Measurements from ENCODE around the gene TNNI3K. TPM values are rescaled to one million over a fixed set of nuclear protein-coding genes. Genes with fewer than 3 reads are reported as not detected.

Gene TNNI3K
- total RNA-seq, 2 experiments from 2014 or later = 0.37 to 0.59 TPM

GRCh38 chr1:74455390-74455789, 220.2 kb downstream of the TNNI3K start:
- Mint-ChIP-seq H3K4me1 (no peaks in the 10 kb centered on the region), H3K27ac (no peak overlapping the region), H3K27me3 (no peaks in the 10 kb centered on the region), H3K36me3 (ENCODE audit: low read depth) (no peaks in the 10 kb centered on the region), H3K4me3 (no peak overlapping the region), H3K9me3 (ENCODE audit: low read depth) (no peaks in the 10 kb centered on the region)
- intact Hi-C loops (cut with DNase I, micrococcal nuclease) = no loop called here
- ChIA-PET POLR2A (no interaction called here), CTCF (no interaction called here)
- DNase-seq (no peak), ATAC-seq (no peak)

- CTCF ChIA-PET = interaction anchor here (0.9 to 1.3 kb wide), 2 partner anchors 31 to 232 kb away, joined by 3 read pairs; no protein-coding TSS in a partner anchor
- Mint-ChIP-seq H3K4me3 (no peak overlapping the region), H3K27me3 (no peaks in the 10 kb centered on the region), H3K27ac (no peak overlapping the region), H3K36me3 (ENCODE audit: low read depth) (no peaks in the 10 kb centered on the region), H3K4me1 (no peaks in the 10 kb centered on the region), H3K9me3 (ENCODE audit: low read depth) (no peaks in the 10 kb centered on the region)
- POLR2A ChIA-PET = no interaction called here
- intact Hi-C loops (cut with DNase I, micrococcal nuclease) = no loop called here
- ATAC-seq (no peak), DNase-seq (no peak)
These were observed 222.1 kb downstream of the TNNI3K start for GRCh38 chr1:74457253-74457652.

GRCh38 chr1:74463333-74463988, 228.3 kb downstream of the TNNI3K start:
- no peak overlapping the region for H3K27ac Mint-ChIP-seq
- POLR2A ChIA-PET = no interaction called here
- no peak overlapping the region for H3K4me3 Mint-ChIP-seq
- no peaks in the 10 kb centered on the region for H3K4me1 Mint-ChIP-seq
- no peak for DNase-seq
- no peaks in the 10 kb centered on the region for H3K27me3 Mint-ChIP-seq
- H3K36me3 Mint-ChIP-seq (ENCODE audit: low read depth) = no peaks in the 10 kb centered on the region
- H3K9me3 Mint-ChIP-seq (ENCODE audit: low read depth) = no peaks in the 10 kb centered on the region
- ATAC-seq = peak; percentile 33
- CTCF ChIA-PET = interaction anchor here (1.4 kb wide), 1 partner anchor 226 kb away, joined by 4 read pairs; no protein-coding TSS in a partner anchor
- intact Hi-C loops (cut with DNase I, micrococcal nuclease) = no loop called here

- Mint-ChIP-seq H3K36me3 (ENCODE audit: low read depth) (no peaks in the 10 kb centered on the region), H3K27me3 (no peaks in the 10 kb centered on the region), H3K4me3 (no peak overlapping the region), H3K27ac (no peak overlapping the region), H3K9me3 (ENCODE audit: low read depth) (no peaks in the 10 kb centered on the region), H3K4me1 (no peaks in the 10 kb centered on the region)
- DNase-seq = no peak
- intact Hi-C loops (cut with DNase I, micrococcal nuclease) = no loop called here
- no peak for ATAC-seq
- POLR2A ChIA-PET = no interaction called here
- CTCF ChIA-PET = no interaction called here
These were observed 228.8 kb downstream of the TNNI3K start for GRCh38 chr1:74464037-74464436.

GRCh38 chr1:74465193-74465681, 230.1 kb downstream of the TNNI3K start:
- POLR2A ChIA-PET = no interaction called here
- H3K27ac Mint-ChIP-seq = no peak overlapping the region
- CTCF ChIA-PET = interaction anchor here (0.6 kb wide), 1 partner anchor 130 kb away, joined by 3 read pairs; no protein-coding TSS in a partner anchor
- ATAC-seq (no peak), DNase-seq (no peak)
- no peaks in the 10 kb centered on the region for H3K36me3 Mint-ChIP-seq (ENCODE audit: low read depth)
- no peaks in the 10 kb centered on the region for H3K9me3 Mint-ChIP-seq (ENCODE audit: low read depth)
- intact Hi-C loops (cut with DNase I, micrococcal nuclease) = no loop called here
- no peaks in the 10 kb centered on the region for H3K4me1 Mint-ChIP-seq
- H3K27me3 Mint-ChIP-seq = no peaks in the 10 kb centered on the region
- no peak overlapping the region for H3K4me3 Mint-ChIP-seq

- intact Hi-C loops (cut with DNase I, micrococcal nuclease) = no loop called here
These were observed 232.7 kb downstream of the TNNI3K start for GRCh38 chr1:74467786-74468377.

GRCh38 chr1:74468982-74469603, 233.9 kb downstream of the TNNI3K start:
- DNase-seq = no peak
- no peaks in the 10 kb centered on the region for H3K9me3 Mint-ChIP-seq (ENCODE audit: low read depth)
- ChIA-PET CTCF (interaction anchor here (0.9 to 1.0 kb wide), 2 partner anchors 9 to 34 kb away, joined by 3 read pairs; no protein-coding TSS in a partner anchor), POLR2A (no interaction called here)
- no peaks in the 10 kb centered on the region for H3K36me3 Mint-ChIP-seq (ENCODE audit: low read depth)
- ATAC-seq = no peak
- no peak overlapping the region for H3K27ac Mint-ChIP-seq
- H3K4me1 Mint-ChIP-seq = no peaks in the 10 kb centered on the region
- no peak overlapping the region for H3K4me3 Mint-ChIP-seq
- intact Hi-C loops (cut with DNase I, micrococcal nuclease) = loop anchor here in 1 of 2 experiments (1.0 kb wide), 1 partner anchor 629 kb away; no protein-coding TSS in a partner anchor
- peaks cover 2% of the 10 kb centered on the region for H3K27me3 Mint-ChIP-seq

More at GRCh38 chr1:74467786-74468377, 232.7 kb downstream of the TNNI3K start:
- ChIA-PET CTCF (interaction anchor here (0.6 kb wide), 1 partner anchor 337 kb away, joined by 3 read pairs; no protein-coding TSS in a partner anchor), POLR2A (no interaction called here)
- ATAC-seq (no peak), DNase-seq (no peak)
- Mint-ChIP-seq H3K4me1 (no peaks in the 10 kb centered on the region), H3K9me3 (ENCODE audit: low read depth) (no peaks in the 10 kb centered on the region), H3K27ac (no peak overlapping the region), H3K4me3 (no peak overlapping the region), H3K36me3 (ENCODE audit: low read depth) (no peaks in the 10 kb centered on the region), H3K27me3 (no peaks in the 10 kb centered on the region)

GRCh38 chr1:74470251-74470650, 235.1 kb downstream of the TNNI3K start:
- ChIA-PET POLR2A (no interaction called here), CTCF (interaction anchor here (1.4 kb wide), 1 partner anchor 219 kb away, joined by 6 read pairs; no protein-coding TSS in a partner anchor)
- Mint-ChIP-seq H3K27ac (no peak overlapping the region), H3K4me1 (no peaks in the 10 kb centered on the region), H3K9me3 (ENCODE audit: low read depth) (no peaks in the 10 kb centered on the region), H3K4me3 (no peak overlapping the region), H3K36me3 (ENCODE audit: low read depth) (no peaks in the 10 kb centered on the region), H3K27me3 (peaks cover 2% of the 10 kb centered on the region)
- intact Hi-C loops (cut with DNase I, micrococcal nuclease) = no loop called here
- DNase-seq (no peak), ATAC-seq (no peak)

GRCh38 chr1:74470936-74471335, 235.7 kb downstream of the TNNI3K start:
- Mint-ChIP-seq H3K4me3 (no peak overlapping the region), H3K27me3 (peaks cover 2% of the 10 kb centered on the region), H3K9me3 (ENCODE audit: low read depth) (no peaks in the 10 kb centered on the region), H3K27ac (no peak overlapping the region), H3K36me3 (ENCODE audit: low read depth) (no peaks in the 10 kb centered on the region), H3K4me1 (no peaks in the 10 kb centered on the region)
- POLR2A ChIA-PET = no interaction called here
- ATAC-seq (no peak), DNase-seq (no peak)
- CTCF ChIA-PET = interaction anchor here (1.4 kb wide), 1 partner anchor 218 kb away, joined by 6 read pairs; no protein-coding TSS in a partner anchor
- intact Hi-C loops (cut with DNase I, micrococcal nuclease) = no loop called here

GRCh38 chr1:74471470-74471869, 236.3 kb downstream of the TNNI3K start:
- Mint-ChIP-seq H3K4me3 (no peak overlapping the region), H3K4me1 (no peaks in the 10 kb centered on the region), H3K9me3 (ENCODE audit: low read depth) (no peaks in the 10 kb centered on the region), H3K27me3 (peaks cover 4% of the 10 kb centered on the region), H3K36me3 (ENCODE audit: low read depth) (no peaks in the 10 kb centered on the region), H3K27ac (no peak overlapping the region)
- intact Hi-C loops (cut with DNase I, micrococcal nuclease) = no loop called here
- CTCF ChIA-PET = no interaction called here
- DNase-seq (no peak), ATAC-seq (no peak)
- POLR2A ChIA-PET = no interaction called here

- DNase-seq (no peak), ATAC-seq (no peak)
- intact Hi-C loops (cut with DNase I, micrococcal nuclease) = no loop called here
- no peaks in the 10 kb centered on the region for H3K9me3 Mint-ChIP-seq (ENCODE audit: low read depth)
- POLR2A ChIA-PET = no interaction called here
- no peaks in the 10 kb centered on the region for H3K4me1 Mint-ChIP-seq
- H3K4me3 Mint-ChIP-seq = no peak overlapping the region
- no peak overlapping the region for H3K27ac Mint-ChIP-seq
- H3K27me3 Mint-ChIP-seq = peaks cover 4% of the 10 kb centered on the region
- CTCF ChIA-PET = interaction anchor here (1.4 kb wide), 1 partner anchor 14 kb away, joined by 3 read pairs; no protein-coding TSS in a partner anchor
- no peaks in the 10 kb centered on the region for H3K36me3 Mint-ChIP-seq (ENCODE audit: low read depth)
These were observed 239.4 kb downstream of the TNNI3K start for GRCh38 chr1:74474585-74474984.
